GM19240 (cell line): ENCODE measurements around the gene ERICH4.
"Not testable (repeated sequence)": the region's sequence is repeated elsewhere in the genome, so short reads cannot be mapped to it uniquely, and the experiment has no call there.

Source experiments
- DNase-seq: peaks from one replicate; pipeline ENCODE4 v3.0.0; 2011; ENCODE audit warnings: low spot score; ENCODE audit not compliant: insufficient read length

The ERICH4 gene

GRCh38 chr19:41435376-41435775, 7.6 kb upstream of the ERICH4 start:
- not testable (repeated sequence) for DNase-seq

DNA sequence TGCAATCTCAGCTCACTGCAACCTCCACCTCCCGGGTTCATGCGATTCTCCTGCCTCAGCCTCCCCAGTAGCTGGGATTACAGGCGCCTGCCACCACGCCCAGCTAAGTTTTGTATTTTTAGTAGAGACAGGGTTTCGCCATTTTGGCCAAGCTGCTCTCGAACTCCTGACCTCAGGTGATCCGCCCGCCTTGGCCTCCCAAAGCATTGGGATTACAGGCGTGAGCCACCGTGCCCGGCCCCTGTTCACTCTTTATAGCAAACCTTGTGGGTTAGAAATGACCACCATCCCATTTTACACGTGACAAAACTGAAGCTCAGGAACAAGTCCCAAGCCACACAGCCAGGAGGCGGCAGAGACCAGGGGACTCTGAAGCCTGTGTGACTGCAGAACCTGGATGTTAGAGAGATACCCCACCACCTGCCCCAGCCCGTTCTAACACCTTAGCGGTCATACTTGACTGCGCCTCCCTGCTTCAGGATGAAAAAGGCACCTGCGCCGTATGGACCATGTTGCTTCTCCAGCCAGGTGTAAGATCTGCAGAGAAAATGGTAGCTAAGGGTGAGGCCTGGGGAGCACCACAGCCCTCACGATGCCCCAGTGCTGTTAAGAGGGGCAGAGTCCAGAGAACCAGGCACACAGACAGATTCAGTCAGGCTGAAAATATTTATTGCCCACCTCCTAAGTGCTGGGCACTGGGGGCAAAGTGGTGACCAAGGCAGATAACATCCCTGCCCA, 6.9 kb upstream of the ERICH4 start:
- no peak for DNase-seq

- no peak for DNase-seq
These were observed 6.3 kb upstream of the ERICH4 start for GRCh38 chr19:41436674-41436951.

- DNase-seq, result no peak
These were observed 4.9 kb upstream of the ERICH4 start for GRCh38 chr19:41437944-41438574.

- peak; percentile 96 for DNase-seq
These were observed 3.3 kb upstream of the ERICH4 start, which contains the start of gene DMAC2 for GRCh38 chr19:41439441-41440222. Gene DMAC2, minus strand, starts transcription at chr19:41439912. Its CDS starts 13 bp downstream, at chr19:41439899.

- DNase-seq, result no peak
These were observed 1.5 kb upstream of the ERICH4 start for GRCh38 chr19:41441321-41441945.

DNA sequence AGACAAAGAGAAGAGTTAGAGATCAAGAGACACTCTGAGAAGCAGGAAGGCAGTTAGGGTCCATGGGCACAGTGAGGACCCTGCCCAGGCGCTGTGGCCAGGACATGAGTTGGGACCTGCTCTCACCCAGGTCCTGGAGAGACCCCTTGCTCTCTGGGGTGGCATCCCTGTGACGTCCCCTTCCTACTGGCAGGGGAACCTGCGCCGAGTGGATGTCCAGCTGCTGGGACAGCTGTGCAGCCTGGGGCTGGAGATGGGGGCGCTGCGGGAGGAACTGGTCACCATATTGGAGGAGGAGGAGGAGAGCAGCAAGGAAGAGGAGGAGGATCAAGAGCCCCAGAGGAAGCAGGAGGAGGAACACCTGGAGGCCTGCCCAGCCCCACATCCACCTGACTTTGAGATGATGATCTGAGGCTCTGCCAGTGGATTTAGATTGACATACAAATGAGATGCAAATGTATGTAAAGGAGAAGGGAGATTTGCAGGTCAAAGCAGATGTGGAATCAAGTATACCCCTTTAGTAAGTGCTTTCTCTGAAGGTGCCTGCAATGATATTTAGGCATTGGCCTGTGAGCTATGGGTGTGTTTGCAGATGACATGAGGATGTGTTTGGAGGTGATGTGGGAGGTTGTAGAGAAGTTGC, 978 bp downstream of the ERICH4 start:
- DNase-seq, result no peak

- DNase-seq, result no peak
These were observed 2.6 kb downstream of the ERICH4 start for GRCh38 chr19:41445575-41445974.

DNA sequence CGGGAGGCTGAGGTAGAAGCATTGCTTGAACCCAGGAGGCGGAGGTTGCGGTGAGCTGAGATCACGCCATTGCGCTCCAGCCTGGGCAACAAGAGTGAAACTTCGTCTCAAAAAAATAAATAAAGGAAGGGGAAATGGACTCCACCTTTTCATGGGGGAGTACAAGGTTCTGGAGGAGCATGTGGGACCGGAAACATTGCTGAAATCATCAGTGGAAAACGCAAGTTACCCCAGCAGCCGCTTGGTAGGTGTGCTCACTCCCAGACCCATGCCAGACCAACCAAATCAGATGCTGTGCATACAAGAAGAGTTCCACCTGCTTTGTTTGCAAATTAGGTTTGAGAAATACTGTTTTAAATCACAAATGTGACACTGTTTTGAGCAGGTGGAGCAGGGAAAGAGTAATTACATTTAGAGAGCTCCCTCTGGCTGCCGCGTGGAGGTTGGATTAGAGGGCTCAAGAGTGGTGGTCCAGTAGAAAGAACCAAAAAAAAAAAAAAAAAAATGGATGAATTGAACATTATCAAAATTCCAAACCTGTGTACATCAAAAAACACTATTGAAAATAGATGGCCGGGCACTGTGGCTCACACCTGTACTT, 4.9 kb downstream of the ERICH4 start:
- no peak for DNase-seq

DNA sequence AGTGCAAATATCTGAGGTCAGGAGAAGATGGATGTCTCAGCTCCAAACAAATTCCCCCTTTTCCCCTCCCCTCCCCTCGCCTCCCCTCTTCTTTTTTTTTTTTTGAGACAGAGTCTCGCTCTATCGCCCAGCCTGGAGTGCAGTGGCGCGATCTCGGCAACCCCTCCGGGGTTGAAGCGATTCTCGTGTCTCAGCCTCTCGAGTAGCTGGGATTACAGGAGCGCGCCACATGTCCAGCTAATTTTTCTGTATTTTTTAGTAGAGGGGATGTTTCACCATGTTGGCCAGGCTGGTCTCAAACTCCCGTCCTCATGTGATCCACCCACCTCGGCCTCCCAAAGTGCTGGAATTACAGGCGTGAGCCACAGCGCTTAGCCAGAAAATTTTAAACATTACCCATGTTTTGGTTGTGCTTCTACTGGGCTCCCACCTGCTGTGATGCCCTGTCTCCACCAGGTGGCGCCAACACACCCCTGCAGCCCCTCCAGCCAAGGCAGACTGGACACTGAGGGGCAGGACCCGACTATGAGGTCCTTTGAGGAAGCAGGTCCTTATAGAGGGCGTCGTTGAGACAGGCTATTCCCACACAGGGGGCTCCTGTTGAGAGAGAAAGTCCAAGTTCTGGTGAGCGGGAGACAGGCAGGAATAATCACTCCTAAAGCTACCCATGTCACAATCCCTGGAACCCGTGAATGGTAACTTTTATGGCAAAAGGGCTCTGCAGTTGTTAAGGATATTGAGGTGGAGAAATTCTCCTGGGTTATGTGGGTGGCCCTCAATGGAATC, 6.3 kb downstream of the ERICH4 start:
- peak; percentile 67 for DNase-seq

DNA sequence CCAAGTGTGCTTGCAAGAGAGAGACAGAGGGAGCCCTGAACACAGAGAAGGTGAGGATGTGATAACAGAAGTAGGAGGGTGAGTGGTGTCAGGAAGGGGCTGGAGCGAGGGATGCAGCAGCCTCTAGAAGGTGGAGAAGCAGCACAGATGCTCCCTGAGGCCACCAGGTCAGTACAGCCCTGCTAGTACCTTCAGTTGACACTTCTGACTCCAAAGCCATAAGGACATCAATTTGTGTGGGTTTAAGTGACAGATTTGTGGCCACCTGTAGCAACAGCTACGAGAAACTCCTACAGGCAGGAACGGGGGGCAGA, 6.9 kb downstream of the ERICH4 start:
- no peak for DNase-seq

DNA sequence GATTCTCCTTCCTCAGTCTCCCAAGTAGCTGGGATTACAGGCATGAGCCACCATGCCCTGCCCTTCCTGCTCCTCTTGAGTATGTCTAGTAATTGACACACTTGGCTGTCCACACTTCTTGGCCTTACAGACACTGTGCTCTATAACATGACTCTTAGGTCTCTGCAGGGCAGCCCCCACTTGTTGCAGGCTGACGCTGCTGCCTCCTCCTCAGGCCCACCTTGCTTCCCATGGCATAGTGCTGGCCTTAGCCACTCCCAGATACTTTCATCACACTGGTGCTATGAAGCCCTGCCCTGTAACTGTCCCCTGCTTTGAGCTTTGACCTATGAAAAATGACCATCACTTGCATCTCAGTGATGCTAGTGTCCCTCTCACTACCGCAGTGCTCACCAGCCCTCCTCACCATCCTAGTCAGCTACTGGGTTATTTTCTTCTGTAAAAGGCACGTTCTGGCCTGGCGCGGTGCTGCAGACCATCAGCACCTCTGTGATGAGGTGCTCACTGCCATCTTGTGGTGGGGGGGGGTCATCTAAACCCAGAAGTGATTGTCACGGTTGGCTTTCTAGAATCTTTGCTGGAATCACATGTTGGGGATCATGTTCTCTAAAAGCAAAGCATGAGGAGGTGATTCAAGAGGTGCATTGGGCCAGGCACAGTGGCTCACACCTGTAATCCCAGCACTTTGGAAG, 9.8 kb downstream of the ERICH4 start:
- no peak for DNase-seq

- DNase-seq, result no peak
These were observed 13.0 kb downstream of the ERICH4 start for GRCh38 chr19:41455936-41456335.

DNA sequence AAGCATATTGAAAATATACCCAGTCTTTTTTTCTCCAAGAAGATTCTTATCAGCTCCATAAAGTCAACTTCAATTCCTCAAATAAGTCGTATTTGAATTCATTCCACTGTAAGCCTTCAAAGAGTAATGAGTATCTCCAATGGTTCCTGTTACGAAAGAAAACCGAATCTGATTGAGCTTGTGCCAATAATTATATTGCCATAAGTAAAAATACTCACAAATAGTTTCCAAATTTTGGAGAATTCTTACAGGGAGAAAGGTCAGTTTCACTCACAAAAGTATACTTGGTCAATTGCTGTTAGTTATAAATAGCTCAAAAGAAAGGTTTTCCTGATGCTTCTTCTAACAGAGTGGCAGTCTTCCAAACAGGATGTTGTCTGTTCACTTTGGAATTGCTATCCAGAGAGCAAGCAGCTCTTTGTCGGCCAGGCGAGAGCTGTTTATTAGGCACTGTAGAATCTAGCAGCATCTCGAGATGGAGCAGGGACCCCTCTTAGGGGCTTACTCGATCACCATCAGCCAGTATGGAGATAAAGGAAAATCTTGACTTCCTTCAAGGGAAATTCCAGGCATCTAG, 13.5 kb downstream of the ERICH4 start:
- DNase-seq, result no peak

GRCh38 chr19:41457241-41457640, 14.3 kb downstream of the ERICH4 start:
- peak; percentile 34 for DNase-seq

- DNase-seq, result no peak
These were observed 19.5 kb downstream of the ERICH4 start for GRCh38 chr19:41462497-41462896.

GRCh38 chr19:41463257-41464256, 20.6 kb downstream of the ERICH4 start:
- DNase-seq, result not testable (repeated sequence)

- no peak for DNase-seq
These were observed 33.6 kb downstream of the ERICH4 start for GRCh38 chr19:41476583-41476982.
